HG03108 (cell line): ENCODE results near the gene IL34.

Experiments
- ATAC-seq: cut with Tn5 transposase; IDR thresholded peaks from one replicate; pipeline ENCODE4 v1.9.1; 2021; ENCODE audit warnings: moderate library complexity; ENCODE audit not compliant: unreplicated experiment

IL34 gene

GRCh38 chr16:70687102-70687511 lies 40.7 kb downstream of the IL34 start:
- ATAC-seq = no peak

GRCh38 chr16:70687671-70688245 lies 41.4 kb downstream of the IL34 start:
- ATAC-seq = no peak

GRCh38 chr16:70688246-70688742 lies 41.9 kb downstream of the IL34 start:
- ATAC-seq = no peak

- ATAC-seq = no peak
Observed at GRCh38 chr16:70689035-70689969, 42.9 kb downstream of the IL34 start.

GRCh38 chr16:70689970-70690891 lies 43.9 kb downstream of the IL34 start:
- no peak for ATAC-seq

- ATAC-seq = no peak
Observed at GRCh38 chr16:70691223-70692129, 45.1 kb downstream of the IL34 start.

GRCh38 chr16:70692130-70692872 lies 45.9 kb downstream of the IL34 start:
- ATAC-seq = no peak

- ATAC-seq = no peak
Observed at GRCh38 chr16:70692873-70693671, 46.7 kb downstream of the IL34 start.

- ATAC-seq = no peak
Observed at GRCh38 chr16:70694088-70694867, 47.9 kb downstream of the IL34 start.

GRCh38 chr16:70694868-70695218 lies 48.5 kb downstream of the IL34 start:
- no peak for ATAC-seq

- ATAC-seq = no peak
Observed at GRCh38 chr16:70695331-70696070, 49.1 kb downstream of the IL34 start.

GRCh38 chr16:70696355-70696754 lies 50.0 kb downstream of the IL34 start:
- no peak for ATAC-seq

GRCh38 chr16:70696952-70697593 lies 50.7 kb downstream of the IL34 start:
- no peak for ATAC-seq

- no peak for ATAC-seq
Observed at GRCh38 chr16:70697594-70698170, 51.3 kb downstream of the IL34 start.

GRCh38 chr16:70698901-70699300 lies 52.5 kb downstream of the IL34 start:
- no peak for ATAC-seq

GRCh38 chr16:70699696-70700095 lies 53.3 kb downstream of the IL34 start:
- no peak for ATAC-seq
